Sigmoid colon (tissue), 7 donors: ENCODE data around the gene ITGB2. TPM values are rescaled to one million over a fixed set of nuclear protein-coding genes. Genes with fewer than 3 reads are reported as not detected.
A peak's percentile ranks its signal among the peaks of the same experiment; 100 is the strongest.
"Not testable (repeated sequence)": the region's sequence is repeated elsewhere in the genome, so short reads cannot be mapped to it uniquely, and the experiment has no call there.

Source experiments
- DNase-seq: peaks from one replicate; pipeline ENCODE4 v3.0.0-alpha.2; 2019
- H3K27ac ChIP-seq, 4 donors: fragments of 200-600 bp; sonication (generic); one replicate each; pipeline ENCODE4 v1.5.1; 2016 to 2019; ENCODE audit warnings: mild to moderate bottlenecking in 1 of 4
- H3K27me3 ChIP-seq, 3 donors: fragments of 200-600 bp; sonication (generic); one replicate each; pipeline ENCODE4 v1.5.1; 2019; ENCODE audit warnings: mild to moderate bottlenecking in 1 of 3
- H3K36me3 ChIP-seq, 4 donors: fragments of 200-600 bp; sonication (generic); one replicate each; pipeline ENCODE4 v1.5.1; 2016 to 2019
- H3K4me1 ChIP-seq, 4 donors: fragments of 200-600 bp; sonication (generic); one replicate each; pipeline ENCODE4 v1.5.1; 2017 to 2019
- H3K4me3 ChIP-seq, 4 donors: fragments of 200-600 bp; sonication (generic); one replicate each; pipeline ENCODE4 v1.5.1; 2017 to 2019; ENCODE audit warnings: mild to moderate bottlenecking in 2 of 4, moderate library complexity in 1 of 4
- H3K9me3 ChIP-seq, 4 donors: fragments of 200-600 bp in 3 of 4; sonication (generic) in 3 of 4; one replicate each; pipeline versions ENCODE4 v1.5.1 to v1.6.1; 2013 to 2019
- CTCF ChIP-seq, 4 experiments: fragments of 450-650 bp in 3 of 4; fragments of 200-600 bp in 1 of 4; IDR thresholded peaks; one replicate each; pipeline ENCODE4 v1.5.1; 2016 to 2019; ENCODE audit warnings: antibody characterized with exemption in 4 of 4, mild to moderate bottlenecking in 3 of 4, moderate library complexity in 2 of 4
- EP300 ChIP-seq, 4 donors: sonication (generic); formaldehyde crosslinking; IDR thresholded peaks; one replicate each; pipeline ENCODE4 v1.6.1; 2017; ENCODE audit warnings: antibody characterized with exemption in 4 of 4
- POLR2A ChIP-seq, 2 donors: fragments of 450-650 bp; IDR thresholded peaks; one replicate each; pipeline ENCODE4 v1.6.1; 2016; ENCODE audit warnings: antibody characterized with exemption in 2 of 2, mild to moderate bottlenecking in 2 of 2, moderate library complexity in 2 of 2
- POLR2AphosphoS5 ChIP-seq, 4 donors: sonication (generic); formaldehyde crosslinking; IDR thresholded peaks; one replicate each; pipeline ENCODE4 v1.6.1; 2017; ENCODE audit warnings: antibody characterized with exemption in 4 of 4
- WGBS, 2 donors: extraction: QIAGEN DNeasy Blood & Tissue Kit; methylation state at CpG; one replicate each; pipeline ENCODE4 v1.1.7; 2013; 5-methylcytosine and 5-hydroxymethylcytosine counted together
- intact Hi-C: fragments of 100-400 bp; cut with DNase I; formaldehyde crosslinking; loops from one replicate; pipeline ENCODE4 v1.15.1; 2023
- polyA plus RNA-seq, 3 donors: library from polyadenylated mRNA; stranded (reverse); fragments of 200-250 nt; gene quantifications; one replicate each; pipeline ENCODE4 v1.2.3, GENCODE V29; 2013
- total RNA-seq, 4 donors: library from RNA; depleted of rRNA; stranded (reverse); fragments of >200 nt; gene quantifications; one replicate each; pipeline ENCODE4 v1.1.0, GENCODE V29; 2016
- donor health status: healthy with polysubstance abuse.
- donor health status: Bipolar disorder and iron deficiency.
- donor health status: healthy.

The ITGB2 gene
- total and polyA plus RNA-seq, 7 donors: 14.7 to 103 (median 55.9) TPM

- no peaks in the 10 kb centered on the region for H3K27me3 ChIP-seq
- DNase-seq: no peak
- H3K36me3 ChIP-seq: no peaks in the 10 kb centered on the region
- TF ChIP-seq CTCF (IDR thresholded peaks at IDR 0.05): no peak
- TF ChIP-seq EP300 (IDR thresholded peaks at IDR 0.05): no peak
- no peak for TF ChIP-seq POLR2A (IDR thresholded peaks at IDR 0.05)
- peak in 1 of 4 donors; percentile 45 for TF ChIP-seq POLR2AphosphoS5 (IDR thresholded peaks at IDR 0.05)
- peak overlapping the region in 2 of 4 donors; percentile 32 to 47 for H3K27ac ChIP-seq
- peaks cover 0 to 5% (median under 1%) of the 10 kb centered on the region in 4 donors for H3K4me1 ChIP-seq
- H3K9me3 ChIP-seq: no peaks in the 10 kb centered on the region
- WGBS, 2 donors: 46 to 48% methylated on average over 8 of the region's 8 CpGs
- intact Hi-C loops: no loop called here
- H3K4me3 ChIP-seq: no peak overlapping the region
Observed at GRCh38 chr21:44880405-44881197, 40.1 kb downstream of the ITGB2 start.

GRCh38 chr21:44879238-44879637, 41.5 kb downstream of the ITGB2 start:
- H3K27ac ChIP-seq, H3K9me3 ChIP-seq, H3K4me3 ChIP-seq, DNase-seq, H3K27me3 ChIP-seq, intact Hi-C loops, H3K36me3 ChIP-seq: not testable (repeated sequence)
- H3K4me1 ChIP-seq: peaks cover 0 to 16% (median 13%) of the 10 kb centered on the region in 4 donors
- 92 to 96% methylated on average over 8 of the region's 8 CpGs for WGBS, 2 donors

GRCh38 chr21:44878053-44878982, 42.4 kb downstream of the ITGB2 start:
- Histone ChIP-seq H3K27me3 (no peaks in the 10 kb centered on the region), H3K4me1 (peaks cover 0 to 20% (median 13%) of the 10 kb centered on the region in 4 donors), H3K4me3 (no peak overlapping the region), H3K9me3 (no peaks in the 10 kb centered on the region), H3K36me3 (no peaks in the 10 kb centered on the region), H3K27ac (peak overlapping the region in 1 of 4 donors; percentile 48)
- TF ChIP-seq POLR2AphosphoS5 (IDR thresholded peaks at IDR 0.05) (no peak), CTCF (IDR thresholded peaks at IDR 0.05) (no peak), EP300 (IDR thresholded peaks at IDR 0.05) (no peak), POLR2A (IDR thresholded peaks at IDR 0.05) (no peak)
- DNase-seq: no peak
- WGBS, 2 donors: 32 to 52% methylated on average over 13 of the region's 13 CpGs
- intact Hi-C loops: no loop called here

- intact Hi-C loops: no loop called here
- no peak for TF ChIP-seq EP300 (IDR thresholded peaks at IDR 0.05)
- no peak for TF ChIP-seq CTCF (IDR thresholded peaks at IDR 0.05)
- TF ChIP-seq POLR2A (IDR thresholded peaks at IDR 0.05): no peak
- no peak for TF ChIP-seq POLR2AphosphoS5 (IDR thresholded peaks at IDR 0.05)
- WGBS, 2 donors: 74 to 95% methylated on average over 12 of the region's 12 CpGs
- Histone ChIP-seq H3K36me3 (no peaks in the 10 kb centered on the region), H3K4me3 (no peak overlapping the region), H3K27ac (no peak overlapping the region), H3K27me3 (no peaks in the 10 kb centered on the region), H3K9me3 (no peaks in the 10 kb centered on the region), H3K4me1 (peaks cover 0 to 27% (median 18%) of the 10 kb centered on the region in 4 donors)
- DNase-seq: no peak
Observed at GRCh38 chr21:44876849-44877575, 43.7 kb downstream of the ITGB2 start.
